ENCODE results near the gene CCDC28A.
A peak's percentile ranks its signal among the peaks of the same experiment; 100 is the strongest.
"Not testable (repeated sequence)": the region's sequence is repeated elsewhere in the genome, so short reads cannot be mapped to it uniquely, and the experiment has no call there.

CCDC28A gene

GRCh38 chr6:138773177-138774091 is at the start of gene CCDC28A:
TSS of gene CCDC28A (plus strand) at chr6:138773769. CDS start at chr6:138776121, 2,352 bp downstream.
- DNase-seq (ENCODE audit: low read depth), result peak; percentile 89

GRCh38 chr6:138724015-138724414 is 49.6 kb upstream of the CCDC28A start:
- no peak for DNase-seq (ENCODE audit: low read depth)

DNA sequence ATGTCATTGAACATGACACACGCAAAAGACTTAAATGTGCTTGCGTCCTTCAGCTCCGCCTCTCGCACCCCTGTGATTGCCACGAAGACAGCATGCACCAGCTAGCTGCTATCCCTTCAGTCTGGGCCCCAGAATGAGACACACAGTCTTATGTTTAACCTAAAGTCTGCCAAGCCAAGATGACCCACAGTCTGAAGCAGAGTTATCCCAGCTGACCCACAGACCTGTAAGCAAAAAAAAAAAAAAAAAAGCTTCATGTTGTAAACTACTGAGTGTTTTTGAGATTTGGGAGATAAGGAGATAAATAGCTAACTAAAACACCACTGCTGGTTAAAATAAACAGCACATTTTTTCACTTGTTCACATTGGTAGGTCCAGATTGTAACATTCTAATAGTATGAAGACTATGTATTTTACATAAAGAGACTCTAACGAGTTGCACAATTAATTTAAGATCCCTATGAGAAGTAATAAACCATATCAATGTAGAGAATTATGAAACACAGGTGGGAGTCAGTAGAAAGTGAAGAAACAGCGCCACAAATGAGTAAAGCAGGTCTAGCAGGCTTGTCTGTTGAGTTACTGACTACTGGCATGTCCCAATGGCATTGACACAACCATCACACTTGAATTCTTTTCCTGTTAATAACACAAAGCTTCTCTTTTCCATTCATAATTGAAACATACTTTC is 47.4 kb upstream of the CCDC28A start:
- DNase-seq (ENCODE audit: low read depth), result no peak

DNA sequence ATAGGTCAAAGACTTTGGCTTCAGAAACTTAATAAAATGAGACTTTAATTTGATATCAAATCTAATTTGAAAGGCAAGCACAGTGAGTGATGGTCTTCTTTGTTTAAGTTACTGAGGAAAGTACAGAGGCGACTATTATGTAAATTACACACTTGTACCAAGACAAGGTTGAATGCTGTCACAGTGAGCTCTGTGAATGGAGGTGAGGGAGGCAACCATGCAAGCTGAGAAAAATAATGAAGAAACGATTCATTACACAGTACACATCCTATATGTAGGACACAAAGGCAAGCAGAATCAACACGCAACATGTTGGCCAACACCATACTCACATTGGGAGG is 46.8 kb upstream of the CCDC28A start:
- DNase-seq (ENCODE audit: low read depth), result no peak

- no peak for DNase-seq (ENCODE audit: low read depth)
These were observed 46.4 kb upstream of the CCDC28A start for GRCh38 chr6:138727182-138727581.

DNA sequence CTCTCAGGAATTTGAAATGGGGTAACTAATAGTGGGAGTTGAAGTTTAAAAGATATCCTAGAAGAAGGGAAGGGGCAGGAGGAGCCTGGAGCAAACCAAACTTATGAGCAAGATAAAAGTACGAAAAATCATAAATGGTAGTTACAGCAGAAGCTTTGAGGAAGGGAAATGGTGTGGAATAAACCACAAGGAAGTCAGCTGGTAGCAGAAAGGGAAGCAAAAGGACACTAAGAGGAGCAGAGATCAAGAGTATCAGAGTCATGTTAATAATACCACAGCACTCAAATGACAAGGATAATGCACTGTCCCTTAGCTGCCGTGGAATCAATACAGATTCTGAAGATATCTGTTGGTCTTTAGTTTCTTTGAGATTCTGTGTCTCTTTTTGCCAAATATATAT is 44.9 kb upstream of the CCDC28A start:
- DNase-seq (ENCODE audit: low read depth), result no peak

DNA sequence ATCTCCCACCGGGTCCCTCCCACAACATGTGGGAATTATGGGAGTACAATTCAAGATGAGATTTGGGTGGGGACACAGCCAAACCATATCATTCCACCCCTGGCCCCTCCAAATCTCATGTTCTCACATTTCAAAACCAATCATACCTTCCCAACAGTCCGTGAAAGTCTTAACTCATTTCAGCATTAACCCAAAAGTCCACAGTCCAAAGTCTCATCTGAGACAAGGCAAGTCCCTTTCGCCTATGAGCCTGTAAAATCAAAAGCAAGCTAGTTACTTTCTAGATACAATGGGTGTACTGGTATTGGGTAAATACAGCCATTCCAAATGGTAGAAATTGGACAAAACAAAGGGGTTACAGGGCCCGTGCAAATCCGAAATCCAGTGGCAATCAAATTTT is 43.5 kb upstream of the CCDC28A start:
- not testable (repeated sequence) for DNase-seq (ENCODE audit: low read depth)

DNA sequence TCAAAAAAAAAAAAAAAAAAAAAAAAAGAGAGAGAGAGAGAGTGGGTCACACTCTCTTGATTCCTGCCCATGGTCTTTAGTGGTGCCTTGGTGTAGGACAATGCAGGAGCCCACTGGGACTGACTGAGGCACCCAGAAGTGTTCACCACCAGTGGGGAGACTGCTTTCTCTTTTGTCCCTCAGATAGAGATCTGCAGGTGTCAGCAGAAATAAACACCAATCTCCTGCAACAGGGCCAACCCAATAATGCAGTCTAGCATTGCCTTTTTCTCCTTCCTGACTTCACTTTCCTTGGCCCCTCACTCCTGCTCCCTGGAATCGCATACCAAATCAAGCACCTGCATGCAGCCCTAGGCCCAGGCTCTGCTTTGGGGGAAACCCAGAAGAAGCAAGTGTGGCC is 39.0 kb upstream of the CCDC28A start:
- DNase-seq (ENCODE audit: low read depth), result no peak

DNA sequence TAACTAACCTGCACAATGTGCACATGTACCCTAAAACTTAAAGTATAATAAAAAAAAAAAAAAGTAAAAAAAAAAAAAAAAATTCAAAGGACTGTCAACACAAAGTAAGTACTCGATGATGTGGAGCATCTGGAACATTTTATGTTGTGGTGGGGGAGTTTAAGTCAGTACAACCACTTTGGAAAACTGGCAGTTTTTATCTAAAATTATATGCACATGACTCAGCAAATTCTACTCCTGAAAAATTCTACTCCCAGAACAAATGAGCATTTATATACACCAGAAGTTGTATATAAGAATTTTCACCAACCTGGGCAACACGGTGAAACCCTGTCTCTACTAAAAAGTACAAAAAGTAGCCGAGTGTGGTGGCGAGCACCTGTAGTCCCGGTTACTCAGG is 36.9 kb upstream of the CCDC28A start:
- no peak for DNase-seq (ENCODE audit: low read depth)

GRCh38 chr6:138752017-138752416 is 21.6 kb upstream of the CCDC28A start:
- no peak for DNase-seq (ENCODE audit: low read depth)

DNA sequence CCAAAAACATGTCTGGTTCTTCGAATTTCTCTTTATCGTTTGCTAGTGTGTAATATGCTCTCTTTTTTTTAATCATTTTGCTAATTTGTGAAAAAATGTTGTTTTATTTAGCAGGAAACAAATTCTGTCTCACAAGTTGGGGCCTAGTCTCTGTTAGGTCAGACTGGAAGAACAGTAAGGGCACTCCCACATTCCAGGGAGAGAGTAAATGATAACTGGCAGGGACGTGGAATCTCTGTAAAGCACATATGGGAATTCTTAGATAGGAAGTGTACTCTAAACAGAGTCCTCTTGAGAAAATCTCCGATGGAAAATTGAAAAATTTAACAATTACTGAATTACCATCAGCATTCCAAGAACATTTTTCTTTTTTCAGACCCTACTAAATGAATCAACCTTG is 16.4 kb upstream of the CCDC28A start:
- DNase-seq (ENCODE audit: low read depth), result no peak

DNA sequence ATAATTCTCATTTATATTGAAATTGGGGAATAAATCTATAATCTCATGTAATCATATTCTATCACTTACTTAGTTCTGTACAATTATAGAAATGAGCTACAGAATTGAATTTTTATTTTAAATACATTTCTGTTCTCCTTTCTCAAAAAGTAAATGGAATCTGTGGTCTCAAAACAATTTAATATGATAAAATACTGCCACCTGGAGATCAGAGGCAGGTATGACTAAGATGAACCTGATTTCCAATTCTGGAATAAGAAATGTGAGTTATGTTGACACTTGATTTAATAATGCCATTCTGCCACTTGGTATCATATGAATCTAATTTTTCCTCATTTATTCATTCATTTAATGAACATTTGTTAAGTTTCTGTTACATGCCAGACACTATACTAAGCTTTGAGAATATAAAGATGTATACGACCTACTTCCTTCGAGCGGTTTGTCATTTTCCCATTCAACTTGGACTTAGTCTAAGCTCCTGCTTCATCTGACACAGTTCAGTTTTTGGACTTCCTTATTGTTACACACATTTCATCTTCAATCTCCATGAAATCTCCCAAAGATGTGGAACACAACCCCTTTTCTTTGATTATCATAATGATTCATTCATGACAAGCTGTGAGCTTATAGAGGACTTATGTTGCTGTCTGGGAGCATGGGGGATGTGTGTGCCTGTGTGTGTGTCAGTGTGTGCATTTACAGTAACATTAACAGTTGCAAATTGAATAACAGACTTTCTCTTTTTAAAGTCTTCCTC is 7.5 kb upstream of the CCDC28A start:
- no peak for DNase-seq (ENCODE audit: low read depth)

GRCh38 chr6:138769102-138769676 is 4.4 kb upstream of the CCDC28A start:
- DNase-seq (ENCODE audit: low read depth), result no peak

- no peak for DNase-seq (ENCODE audit: low read depth)
These were observed 883 bp upstream of the CCDC28A start for GRCh38 chr6:138772596-138773176.

- no peak for DNase-seq (ENCODE audit: low read depth)
These were observed 801 bp downstream of the CCDC28A start for GRCh38 chr6:138774370-138774769.

DNA sequence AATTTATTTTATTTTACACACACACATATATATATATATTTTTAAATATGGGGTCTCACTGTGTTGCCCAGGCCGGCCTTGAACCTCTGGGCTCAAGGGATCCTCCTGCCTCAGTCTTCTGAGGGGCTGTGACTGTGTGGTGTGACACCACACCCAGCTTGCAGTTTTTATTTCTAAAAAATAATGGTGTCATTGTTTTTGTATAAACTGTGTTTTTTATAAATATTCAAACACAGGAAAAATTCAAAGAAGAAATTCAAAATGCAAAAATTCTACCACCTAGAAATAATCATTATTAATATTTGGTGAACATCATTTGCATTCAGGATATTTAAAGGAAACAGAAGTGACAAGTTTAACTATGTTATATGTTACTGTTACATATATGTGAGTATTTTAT is 3.1 kb downstream of the CCDC28A start:
- no peak for DNase-seq (ENCODE audit: low read depth)

DNA sequence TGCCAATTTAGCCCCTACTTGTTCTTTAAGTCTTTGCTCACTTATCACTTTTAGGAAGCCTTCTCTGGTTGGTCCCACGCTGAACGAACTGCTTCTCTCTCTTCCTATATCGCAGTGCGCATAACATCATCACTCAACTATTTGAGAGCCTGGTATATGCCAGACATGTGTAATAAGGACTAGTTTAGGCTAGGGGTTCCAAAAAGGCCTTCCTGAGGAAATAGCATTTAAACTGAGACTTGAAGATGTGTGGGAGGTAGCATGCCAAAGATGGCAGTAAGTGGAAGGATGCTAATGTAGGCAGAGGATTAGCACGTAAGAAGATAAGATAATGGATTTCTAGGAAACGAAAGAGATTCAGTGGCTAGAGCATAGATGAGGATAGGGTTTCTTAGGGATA is 4.8 kb downstream of the CCDC28A start:
- no peak for DNase-seq (ENCODE audit: low read depth)

GRCh38 chr6:138782243-138782642 is 8.7 kb downstream of the CCDC28A start:
- DNase-seq (ENCODE audit: low read depth), result no peak

DNA sequence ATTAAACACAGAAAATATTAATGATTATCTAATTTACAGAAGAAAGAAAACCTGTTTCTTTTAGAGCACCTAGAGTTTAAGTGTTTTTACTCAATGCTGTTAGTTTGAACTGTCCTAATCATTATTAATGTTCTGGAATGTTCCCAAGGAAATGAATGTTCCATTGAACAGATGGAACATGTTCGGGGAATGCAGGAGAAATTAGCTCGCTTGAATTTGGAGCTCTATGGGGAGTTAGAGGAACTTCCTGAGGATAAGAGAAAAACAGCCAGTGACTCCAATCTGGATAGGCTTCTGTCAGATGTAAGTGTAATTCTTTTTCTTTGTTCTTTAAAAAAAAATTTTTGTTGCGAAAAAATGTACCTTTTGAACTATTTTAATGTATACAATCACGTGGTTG is 11.5 kb downstream of the CCDC28A start:
- DNase-seq (ENCODE audit: low read depth), result no peak

- no peak for DNase-seq (ENCODE audit: low read depth)
These were observed 12.4 kb downstream of the CCDC28A start for GRCh38 chr6:138785980-138786379.

- no peak for DNase-seq (ENCODE audit: low read depth)
These were observed 13.6 kb downstream of the CCDC28A start for GRCh38 chr6:138787138-138787537.
